Measurements from ENCODE around the gene FADS6.

DNA sequence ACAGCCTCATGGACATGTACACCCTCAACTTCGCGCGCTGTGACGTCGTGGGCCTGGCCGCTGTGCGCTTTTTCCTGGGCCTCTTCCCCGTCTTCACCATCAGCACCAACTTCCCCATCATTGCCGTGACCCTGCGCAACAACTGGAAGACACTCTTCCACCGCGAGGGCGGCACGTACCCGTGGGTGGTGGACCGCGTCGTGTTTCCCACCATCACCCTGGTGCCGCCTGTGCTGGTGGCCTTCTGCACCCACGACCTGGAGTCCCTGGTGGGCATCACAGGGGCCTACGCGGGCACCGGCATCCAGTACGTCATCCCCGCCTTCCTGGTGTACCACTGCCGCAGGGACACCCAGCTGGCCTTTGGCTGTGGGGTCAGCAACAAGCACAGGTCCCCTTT lies 57.2 kb downstream of the FADS6 start:
- TF ChIP-seq, protein P1, sequence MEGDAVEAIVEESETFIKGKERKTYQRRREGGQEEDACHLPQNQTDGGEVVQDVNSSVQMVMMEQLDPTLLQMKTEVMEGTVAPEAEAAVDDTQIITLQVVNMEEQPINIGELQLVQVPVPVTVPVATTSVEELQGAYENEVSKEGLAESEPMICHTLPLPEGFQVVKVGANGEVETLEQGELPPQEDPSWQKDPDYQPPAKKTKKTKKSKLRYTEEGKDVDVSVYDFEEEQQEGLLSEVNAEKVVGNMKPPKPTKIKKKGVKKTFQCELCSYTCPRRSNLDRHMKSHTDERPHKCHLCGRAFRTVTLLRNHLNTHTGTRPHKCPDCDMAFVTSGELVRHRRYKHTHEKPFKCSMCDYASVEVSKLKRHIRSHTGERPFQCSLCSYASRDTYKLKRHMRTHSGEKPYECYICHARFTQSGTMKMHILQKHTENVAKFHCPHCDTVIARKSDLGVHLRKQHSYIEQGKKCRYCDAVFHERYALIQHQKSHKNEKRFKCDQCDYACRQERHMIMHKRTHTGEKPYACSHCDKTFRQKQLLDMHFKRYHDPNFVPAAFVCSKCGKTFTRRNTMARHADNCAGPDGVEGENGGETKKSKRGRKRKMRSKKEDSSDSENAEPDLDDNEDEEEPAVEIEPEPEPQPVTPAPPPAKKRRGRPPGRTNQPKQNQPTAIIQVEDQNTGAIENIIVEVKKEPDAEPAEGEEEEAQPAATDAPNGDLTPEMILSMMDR (IDR thresholded peaks at IDR 0.05) = no peak
- no peak for TF ChIP-seq EP300 (IDR thresholded peaks at IDR 0.05)

Data from ovary (tissue), 3 donors.